Left colon (tissue), 2 donors: ENCODE results near the gene RBBP8. TPM values are rescaled to one million over a fixed set of nuclear protein-coding genes. Genes with fewer than 3 reads are reported as not detected.
A peak's percentile ranks its signal among the peaks of the same experiment; 100 is the strongest.

Experiments
- ATAC-seq: fragments of 200-7000 bp; cut with Tn5 transposase; one replicate; pipeline ENCODE4 v1.9.1; 2020; ENCODE audit warnings: mild to moderate bottlenecking, moderate library complexity
- DNase-seq, 2 donors: peaks; one replicate each; pipeline ENCODE4 v3.0.0-alpha.2; 2020
- intact Hi-C, 2 donors: fragments of 100-400 bp; cut with DNase I in 1 of 2; cut with micrococcal nuclease in 1 of 2; formaldehyde crosslinking; loops; one replicate each; pipeline versions ENCODE4 v1.11.2 to v1.14.0; 2022; cut with DNase I, micrococcal nuclease
- total RNA-seq, 2 donors: library from RNA; stranded (reverse); fragmentation: NEBNext Ultra II Directional; extraction: Animal tissue kit (Norgen Biotek cat#: 25700); gene quantifications; one replicate each; pipeline ENCODE4 v1.2.1, GENCODE V29; 2021
- donor health status: DM: no; HTN: no; CAD: no.
- donor health status: DM: yes; HTN: yes; CAD: no.

Gene RBBP8
- total RNA-seq, 2 donors from 2014 or later: 22.0 to 22.7 TPM

DNA sequence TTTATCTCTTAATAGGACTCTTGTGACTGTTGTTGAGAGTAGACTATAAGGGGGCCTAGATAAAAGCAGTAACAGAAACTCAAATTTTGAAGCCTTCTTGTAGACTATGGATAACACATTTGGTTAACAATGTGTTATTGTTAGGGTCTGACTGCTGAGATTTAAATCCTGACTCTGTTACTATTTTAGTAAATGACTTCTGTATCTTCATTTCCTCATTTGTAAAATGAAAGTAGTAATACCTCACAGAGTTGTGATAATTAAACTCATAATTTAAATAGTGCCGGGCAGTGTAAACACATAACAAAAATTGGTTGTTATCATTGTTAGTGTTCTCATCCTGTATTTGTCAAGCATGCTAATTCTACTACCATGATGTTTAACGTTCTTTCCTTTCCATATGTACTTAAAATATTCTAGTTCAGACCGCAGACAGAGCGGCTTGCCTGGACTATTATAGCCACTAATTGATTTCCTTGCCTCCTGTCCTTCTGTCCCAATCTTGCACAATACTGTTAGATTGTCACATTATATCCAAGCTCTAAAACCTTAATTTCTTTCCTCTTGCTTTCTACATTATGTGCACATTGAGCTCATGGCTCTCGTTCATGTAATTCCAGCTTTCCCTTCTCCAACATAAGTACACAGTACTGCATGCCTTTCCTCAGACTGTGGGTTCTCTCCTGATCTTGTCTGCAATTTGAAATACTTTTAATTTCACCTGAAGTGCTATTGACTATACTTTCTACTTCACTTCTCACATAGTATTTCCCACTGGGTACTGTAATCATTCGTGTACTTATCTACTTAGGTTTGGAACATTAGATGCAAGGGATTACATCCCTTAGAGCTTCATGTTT, 48.4 kb downstream of the RBBP8 start:
- intact Hi-C loops: loop anchor here (5.0 to 10.0 kb wide), 3 partner anchors 49 to 177 kb away; partner anchors contain the start of gene RBBP8 (in 1 of the 2)
- ATAC-seq: no peak
- DNase-seq: no peak

DNA sequence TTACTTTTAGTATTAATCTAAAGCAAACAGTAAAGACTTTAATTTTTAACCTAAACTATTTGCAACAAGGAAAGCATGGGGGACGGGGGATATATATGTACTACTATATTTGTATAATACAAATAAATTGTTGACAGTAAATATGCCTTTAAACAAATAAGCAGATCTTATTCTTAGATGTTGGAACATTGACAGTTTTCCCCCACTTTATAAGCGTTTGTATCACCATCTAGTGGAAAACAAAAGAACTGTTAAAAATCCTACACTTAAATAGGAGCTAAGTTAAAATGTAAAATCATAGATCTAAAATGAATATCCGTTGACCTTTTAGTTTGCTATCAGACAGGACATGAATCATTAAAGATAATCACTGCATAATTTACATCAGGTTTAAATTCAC, 50.0 kb downstream of the RBBP8 start:
- intact Hi-C loops: loop anchor here (5.0 to 10.0 kb wide), 3 partner anchors 51 to 178 kb away; partner anchors contain the start of gene RBBP8 (in 1 of the 2)
- DNase-seq: no peak
- ATAC-seq: peak; percentile 37

DNA sequence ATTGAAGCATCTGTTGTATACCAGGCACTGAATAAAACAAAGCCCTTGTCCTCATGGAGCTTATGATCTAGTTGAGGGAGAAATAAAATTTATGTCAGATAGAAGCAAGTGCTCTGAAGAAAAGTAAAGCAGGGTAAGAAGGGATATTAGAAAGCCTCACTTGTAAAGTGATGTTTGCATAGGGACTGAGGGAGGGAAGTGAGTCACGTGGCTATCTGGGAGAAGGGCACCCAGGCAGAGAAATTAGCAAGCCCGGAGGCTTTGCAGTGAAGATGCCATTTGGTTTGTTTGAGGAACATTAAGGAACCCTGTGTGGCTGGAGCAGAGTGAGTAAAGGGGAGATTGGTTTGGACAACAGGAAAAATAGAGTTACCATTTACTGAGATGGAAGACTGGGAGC, 52.1 kb downstream of the RBBP8 start:
- DNase-seq (no peak), ATAC-seq (no peak)

DNA sequence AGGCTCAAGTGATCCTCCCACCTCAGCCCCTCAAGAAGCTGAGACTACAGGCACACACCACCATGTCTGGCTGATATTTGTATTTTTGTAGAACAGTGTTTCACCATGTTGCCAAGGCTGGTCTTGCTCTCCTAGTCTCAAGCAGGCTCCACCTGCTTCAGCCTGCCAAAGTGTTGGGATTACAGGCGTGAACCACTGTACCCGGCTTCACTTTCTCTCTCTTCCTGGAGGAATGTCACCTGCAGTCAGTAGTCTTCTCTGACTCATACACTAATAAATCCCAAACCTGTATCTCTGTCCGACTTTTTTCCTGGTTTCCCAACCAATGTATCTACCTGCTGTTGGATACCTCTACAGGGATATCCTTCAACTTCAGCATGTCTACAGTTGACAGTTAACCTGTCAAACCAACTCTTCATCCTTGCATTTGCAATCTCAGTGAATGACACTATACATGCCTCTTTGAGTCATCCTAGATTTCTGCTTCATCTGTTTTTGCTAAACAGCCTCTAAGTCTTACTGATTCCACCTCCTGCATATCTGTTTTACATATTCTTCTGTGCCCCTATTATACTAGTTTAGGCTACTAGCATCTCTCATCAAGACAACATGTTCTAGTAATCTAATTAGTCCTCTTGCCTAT, 54.5 kb downstream of the RBBP8 start:
- no peak for DNase-seq
- intact Hi-C loops: loop anchor here (10.0 kb wide), 2 partner anchors 63 to 183 kb away; no protein-coding TSS in a partner anchor

More for the DNA sequence above, 52.1 kb downstream of the RBBP8 start:
- intact Hi-C loops: loop anchor here (10.0 kb wide), 2 partner anchors 60 to 180 kb away; no protein-coding TSS in a partner anchor

DNA sequence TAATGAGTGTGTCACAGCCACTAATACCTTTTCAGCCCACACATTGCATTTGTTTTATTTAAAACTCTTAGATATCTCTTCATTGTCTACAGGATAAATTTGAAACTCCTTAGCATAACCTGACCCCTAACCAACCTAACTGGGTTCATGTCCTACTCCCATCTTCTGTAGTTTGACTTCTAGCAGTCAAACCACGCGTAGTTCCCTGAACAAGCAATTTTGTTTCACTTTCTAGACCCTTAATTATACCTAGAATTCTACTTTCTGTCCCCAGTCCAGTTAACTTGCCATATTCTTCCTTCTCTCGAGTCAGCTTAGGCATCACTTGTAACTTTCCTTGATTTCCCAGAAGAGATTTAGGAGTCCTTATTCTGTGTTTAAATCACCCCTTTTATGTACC, 55.1 kb downstream of the RBBP8 start:
- DNase-seq (no peak), ATAC-seq (no peak)
- intact Hi-C loops: loop anchor here (10.0 kb wide), 2 partner anchors 63 to 183 kb away; no protein-coding TSS in a partner anchor

More for the DNA sequence above, 54.5 kb downstream of the RBBP8 start:
- peak; percentile 95 for ATAC-seq

DNA sequence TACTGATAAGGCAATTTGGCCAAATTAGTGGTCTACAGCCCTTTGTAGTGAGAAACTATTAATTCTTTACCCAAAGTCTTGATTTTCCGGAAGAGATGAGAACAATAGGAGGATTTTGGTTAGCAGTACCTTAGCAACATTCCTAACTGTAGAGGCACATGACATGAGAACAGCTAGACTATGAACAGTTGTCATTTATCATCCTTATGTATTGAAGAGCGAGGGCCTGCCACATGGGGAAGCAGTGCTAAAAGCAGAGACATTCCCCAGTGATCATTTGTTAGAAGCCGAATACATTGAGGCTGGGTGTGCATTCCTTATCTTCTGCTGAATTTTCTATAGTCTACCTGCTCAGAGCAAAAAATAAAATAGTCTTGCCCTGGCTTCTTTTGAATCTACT, 65.2 kb downstream of the RBBP8 start:
- DNase-seq (no peak), ATAC-seq (peak; percentile 7)
- intact Hi-C loops: no loop called here

DNA sequence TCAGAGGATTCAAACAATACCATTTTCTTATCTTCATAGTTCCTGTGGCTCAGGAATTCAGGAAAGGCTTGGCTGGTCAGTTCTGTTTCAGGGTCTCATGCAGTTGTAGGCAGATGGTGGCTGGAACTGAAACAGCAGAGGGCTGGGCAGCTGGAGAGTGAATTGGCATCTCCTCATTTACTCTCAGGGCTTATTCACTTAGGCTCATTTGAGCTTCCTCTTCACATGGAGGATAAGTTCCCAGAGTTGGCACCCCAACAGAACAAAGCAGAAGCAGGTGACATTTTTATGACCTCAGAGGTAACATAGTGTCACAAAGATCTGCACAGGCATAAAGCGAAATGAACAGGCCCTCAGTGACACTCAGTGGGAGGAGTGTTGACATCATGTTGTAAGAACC, 66.1 kb downstream of the RBBP8 start:
- intact Hi-C loops: no loop called here
- ATAC-seq (peak; percentile 54), DNase-seq (no peak)

DNA sequence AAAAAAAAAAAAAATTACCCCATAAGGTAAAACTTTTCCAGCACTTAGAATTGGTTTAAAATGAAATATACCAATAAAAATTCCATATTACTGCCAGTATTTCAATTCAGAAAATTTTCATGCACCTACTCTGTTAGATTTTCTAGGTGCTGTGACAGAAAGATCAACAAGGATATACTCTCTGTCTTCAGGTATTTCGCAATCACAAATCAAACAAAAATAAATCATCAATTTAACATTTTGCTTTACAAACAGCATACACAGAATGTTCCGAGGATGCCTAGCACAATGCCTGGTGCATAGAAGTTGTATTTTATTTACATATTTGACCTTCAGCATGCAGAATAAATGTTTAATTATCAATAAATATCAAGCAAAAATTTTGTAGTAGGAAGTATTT, 66.5 kb downstream of the RBBP8 start:
- DNase-seq: no peak
- ATAC-seq: no peak

DNA sequence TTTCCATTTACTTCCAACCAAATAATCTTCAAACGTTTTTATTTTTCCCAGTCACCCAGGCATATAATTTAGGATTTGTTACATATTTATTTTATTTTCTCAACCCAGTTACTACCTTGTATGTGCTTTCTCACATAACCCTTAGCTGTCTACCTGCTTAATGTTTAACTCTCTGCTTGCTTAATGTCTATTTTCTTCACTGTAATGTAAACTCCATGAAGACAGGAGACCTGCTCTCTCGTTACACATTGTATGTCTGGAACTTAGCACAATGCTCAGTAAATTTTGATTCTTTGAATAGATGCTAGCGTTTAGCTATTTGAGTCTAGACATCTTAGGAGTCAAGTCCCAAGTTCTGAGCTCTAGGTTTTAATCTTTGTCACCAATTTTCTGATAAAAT, 70.2 kb downstream of the RBBP8 start:
- no peak for DNase-seq
- intact Hi-C loops: no loop called here
- no peak for ATAC-seq

More for the DNA sequence above, 66.5 kb downstream of the RBBP8 start:
- intact Hi-C loops: no loop called here

DNA sequence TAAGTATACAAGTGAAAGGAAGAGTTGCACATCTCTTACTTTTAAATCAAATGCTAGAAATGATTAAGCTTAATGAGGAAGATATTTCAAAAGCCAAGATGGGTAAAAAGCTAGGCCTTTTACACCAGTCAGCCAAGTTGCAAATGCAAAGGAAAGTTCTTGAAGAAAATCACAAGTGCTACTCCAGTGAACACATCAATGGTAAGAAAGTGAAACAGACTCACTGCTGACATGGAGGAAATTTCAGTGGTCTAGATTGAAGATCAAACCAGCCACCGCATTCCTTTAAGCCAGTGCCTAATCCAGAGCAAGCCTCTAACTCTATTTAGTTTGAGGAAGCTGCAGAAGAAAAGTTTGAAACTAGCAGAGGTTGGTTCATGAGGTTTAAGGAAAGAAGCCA, 79.1 kb downstream of the RBBP8 start:
- ATAC-seq: no peak
- intact Hi-C loops: no loop called here
- DNase-seq: no peak

DNA sequence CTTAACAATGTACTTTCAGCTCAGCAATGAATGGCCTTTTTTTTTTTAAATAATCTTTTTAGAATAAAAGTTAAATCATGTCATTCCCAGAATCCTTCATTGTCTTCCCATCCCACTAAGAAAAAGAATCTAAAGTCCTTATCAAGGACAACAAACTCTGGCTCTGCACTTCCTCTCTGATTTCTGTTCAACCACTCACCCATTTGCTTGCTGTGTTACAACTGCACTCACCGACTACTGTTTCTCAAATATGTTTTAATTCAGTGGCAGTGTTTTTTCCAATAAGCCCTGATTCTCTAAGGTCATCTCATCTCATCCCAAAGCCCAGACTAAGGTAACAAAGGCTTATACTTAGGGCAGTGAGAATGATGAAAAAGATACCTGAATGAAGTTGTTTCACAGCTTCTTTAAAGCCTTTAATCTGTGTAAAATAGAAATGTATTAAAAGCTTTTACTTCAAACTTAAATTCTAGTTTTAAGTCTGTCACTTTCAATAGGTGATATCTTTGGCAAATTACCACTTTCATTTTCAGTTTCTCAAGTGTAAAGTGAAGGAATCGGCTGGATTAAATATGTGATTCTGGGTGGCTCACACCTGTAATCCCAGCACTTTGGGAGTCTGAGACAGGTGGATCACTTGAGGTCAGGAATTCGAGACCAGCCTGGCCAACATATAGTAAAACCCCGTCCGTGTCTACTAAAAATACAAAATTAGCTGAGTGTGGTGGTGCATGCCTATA, 87.6 kb downstream of the RBBP8 start:
- ATAC-seq: peak; percentile 54
- intact Hi-C loops: no loop called here
- DNase-seq: no peak

DNA sequence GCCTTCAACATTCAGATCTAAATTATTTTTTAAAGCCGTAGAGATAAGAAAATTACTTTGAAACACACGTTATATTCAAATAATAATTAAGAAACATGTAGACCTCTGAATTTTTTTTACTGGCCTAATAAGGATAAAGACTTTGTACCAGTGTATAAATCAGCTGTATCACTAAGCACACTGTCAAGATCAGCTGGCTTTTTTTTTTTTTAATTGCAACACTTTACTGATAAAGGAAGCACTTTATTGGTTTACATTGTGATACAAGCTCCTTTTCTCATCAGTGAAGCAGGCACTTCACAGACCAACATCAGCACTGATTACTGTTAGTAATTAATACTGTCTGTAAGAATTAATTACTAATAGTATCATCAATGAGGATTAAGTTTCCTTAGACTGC, 88.5 kb downstream of the RBBP8 start:
- DNase-seq: no peak
- ATAC-seq: peak; percentile 93
- intact Hi-C loops: no loop called here

DNA sequence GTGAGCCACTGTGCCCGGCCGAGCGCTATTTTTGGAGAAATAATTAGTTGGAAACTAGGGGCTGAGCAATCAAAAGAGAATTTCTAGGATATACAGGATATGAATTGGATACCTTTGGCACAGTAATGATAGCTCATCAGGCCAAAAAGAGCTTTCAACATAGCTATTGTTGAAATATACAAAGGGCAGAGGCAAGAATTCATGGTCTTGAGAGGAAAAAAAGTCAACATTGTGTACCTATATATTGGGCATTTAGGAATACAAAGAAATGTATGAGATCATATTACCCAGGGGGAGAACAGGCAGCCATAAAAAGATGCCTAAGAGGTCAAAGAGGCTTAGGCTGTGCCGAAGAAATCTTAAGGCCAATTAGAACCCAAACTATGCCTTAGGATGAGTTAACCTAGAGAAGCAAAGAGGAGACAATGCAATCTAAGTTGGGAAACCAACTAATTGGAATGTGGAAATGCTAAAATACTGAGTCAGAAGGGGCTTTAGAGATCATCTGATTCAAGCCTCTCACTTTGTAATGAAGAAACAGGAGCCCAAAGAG, 99.0 kb downstream of the RBBP8 start:
- intact Hi-C loops: no loop called here
- ATAC-seq (no peak), DNase-seq (no peak)

DNA sequence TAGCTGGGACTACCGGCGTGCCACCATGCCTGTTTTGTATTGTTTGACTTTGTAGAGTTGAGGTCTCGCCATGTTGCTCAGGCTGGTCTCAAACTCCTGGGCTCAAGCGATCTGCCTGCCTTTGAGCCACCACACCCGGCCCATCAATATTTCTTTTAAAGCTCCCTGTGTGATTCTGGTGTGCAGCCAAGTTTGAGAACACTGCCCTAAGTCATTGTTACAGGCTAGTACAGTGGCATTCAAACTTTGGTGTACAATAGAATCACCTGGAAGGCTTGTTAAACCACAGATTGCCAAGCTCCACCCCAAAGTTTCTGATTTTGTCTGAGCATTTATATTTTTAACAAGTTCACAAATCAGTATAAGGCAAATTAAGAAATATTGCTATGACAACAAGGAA, 99.9 kb downstream of the RBBP8 start:
- intact Hi-C loops: no loop called here
- DNase-seq (peak; percentile 31 to 42), ATAC-seq (peak; percentile 97)

DNA sequence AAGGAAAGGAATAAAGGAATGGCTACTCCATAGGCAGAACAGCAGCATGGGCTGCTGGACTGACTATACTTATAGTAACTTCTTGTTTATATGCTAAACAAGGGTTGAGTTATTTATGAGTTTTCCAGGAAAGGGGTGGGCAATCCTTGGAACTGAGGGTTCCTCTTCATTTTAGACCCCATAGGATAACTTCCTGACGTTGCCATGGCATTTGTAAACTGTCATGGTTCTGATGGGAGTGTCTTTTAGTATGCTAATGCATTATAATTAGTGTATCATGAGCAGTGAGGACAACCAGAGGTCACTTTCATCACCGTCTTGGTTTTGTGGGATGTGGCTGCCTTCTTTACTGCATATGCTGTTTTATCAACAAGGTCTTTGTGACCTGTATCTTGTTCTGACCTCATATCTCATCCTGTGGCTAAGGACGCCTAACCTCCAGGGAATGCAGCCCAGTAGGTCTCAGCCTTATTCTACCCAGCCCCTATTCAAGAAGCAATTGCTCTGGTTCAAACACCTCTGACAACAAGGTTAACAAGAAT, 103.6 kb downstream of the RBBP8 start:
- no peak for DNase-seq
- ATAC-seq: no peak
- intact Hi-C loops: no loop called here

DNA sequence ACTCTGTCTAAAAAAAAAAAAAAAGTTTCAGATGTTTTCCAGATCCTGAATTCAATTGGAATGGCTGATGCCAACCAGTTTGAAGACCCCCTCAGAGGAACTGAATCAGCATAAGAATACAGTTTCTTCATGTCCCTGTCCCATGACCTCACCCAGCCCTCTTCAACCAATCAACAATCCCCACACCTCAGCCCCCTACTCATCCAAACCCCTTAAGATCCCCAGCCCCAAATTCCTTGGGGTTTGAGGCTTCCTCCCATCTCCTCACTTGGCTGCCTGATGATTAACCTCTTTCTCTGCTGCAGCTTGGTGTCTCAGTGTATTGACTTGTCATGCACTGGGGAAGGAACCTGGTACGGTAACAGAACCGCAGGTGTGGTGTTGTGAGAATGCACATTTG, 104.5 kb downstream of the RBBP8 start:
- ATAC-seq (no peak), DNase-seq (no peak)
- intact Hi-C loops: no loop called here

DNA sequence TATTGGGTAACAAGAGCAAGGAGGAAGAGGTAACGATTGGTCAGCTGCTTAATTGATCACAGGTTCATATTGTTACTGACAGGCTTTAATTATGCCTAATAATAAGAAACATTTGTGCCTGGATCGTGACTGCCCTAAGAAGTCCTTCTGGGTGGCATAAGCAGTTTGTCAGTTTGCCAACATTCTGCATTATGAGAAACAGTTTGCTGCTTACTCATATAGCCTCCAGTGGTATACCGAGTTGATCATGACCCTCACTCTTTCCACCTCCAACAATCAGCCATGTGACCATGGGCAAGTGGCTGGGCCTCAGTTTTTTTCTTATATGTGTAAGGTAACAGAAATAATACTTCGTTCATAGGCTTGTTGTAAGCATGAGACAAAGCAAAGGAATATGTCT, 105.6 kb downstream of the RBBP8 start:
- DNase-seq (no peak), ATAC-seq (no peak)
- intact Hi-C loops: no loop called here

DNA sequence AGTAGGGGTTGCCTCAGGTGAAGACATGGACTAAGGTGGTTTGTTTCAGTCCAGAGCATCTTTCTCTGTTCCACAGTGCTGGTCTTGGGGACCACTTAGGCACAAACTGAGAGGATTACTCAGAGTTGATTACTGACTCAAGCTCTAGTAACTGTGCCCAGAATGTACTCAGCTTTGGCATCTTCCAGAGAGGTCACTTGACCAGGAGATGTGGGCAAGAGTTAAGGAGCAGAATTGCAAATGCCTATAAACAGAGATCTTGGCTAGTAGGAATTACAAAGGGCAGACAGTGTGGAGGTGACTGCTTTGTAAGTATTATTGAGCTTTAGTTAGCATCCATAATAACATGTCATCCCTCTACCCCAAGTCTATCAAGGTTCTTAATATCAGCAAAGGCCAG, 109.0 kb downstream of the RBBP8 start:
- DNase-seq (no peak), ATAC-seq (no peak)
- intact Hi-C loops: no loop called here
